GM12875 (cell line): ENCODE data around the gene NNAT.

Experiments
- H3K4me3 ChIP-seq: one replicate; pipeline ENCODE4 v1.5.1; 2011; ENCODE audit warnings: low read depth, low read length, control low read depth
- CTCF ChIP-seq: IDR thresholded peaks from 2 replicates; pipeline ENCODE4 v1.5.1; 2011; ENCODE audit warnings: low read depth, mild to moderate bottlenecking, control low read depth, inconsistent platforms, low read length, moderate library complexity, borderline replicate concordance; ENCODE audit not compliant: insufficient read depth

Gene NNAT

GRCh38 chr20:37492096-37492625 is 28.9 kb upstream of the NNAT start:
- no peak for TF ChIP-seq CTCF

GRCh38 chr20:37492945-37493344 is 28.1 kb upstream of the NNAT start:
- H3K4me3 ChIP-seq: no peak overlapping the region
- TF ChIP-seq CTCF: no peak

More at GRCh38 chr20:37492096-37492625, 28.9 kb upstream of the NNAT start:
- no peak overlapping the region for H3K4me3 ChIP-seq

GRCh38 chr20:37494301-37494700 is 26.7 kb upstream of the NNAT start:
- TF ChIP-seq CTCF: no peak
- H3K4me3 ChIP-seq: no peak overlapping the region

GRCh38 chr20:37494796-37495195 is 26.3 kb upstream of the NNAT start:
- TF ChIP-seq CTCF: no peak
- no peak overlapping the region for H3K4me3 ChIP-seq

GRCh38 chr20:37498066-37498665 is 22.9 kb upstream of the NNAT start:
- no peak overlapping the region for H3K4me3 ChIP-seq
- no peak for TF ChIP-seq CTCF

- no peak overlapping the region for H3K4me3 ChIP-seq
- TF ChIP-seq CTCF: no peak
Observed at GRCh38 chr20:37500311-37500710, 20.7 kb upstream of the NNAT start.

GRCh38 chr20:37501940-37502339 is 19.1 kb upstream of the NNAT start:
- no peak overlapping the region for H3K4me3 ChIP-seq
- no peak for TF ChIP-seq CTCF
